ENCODE results near the gene XIAP.
"Not testable (repeated sequence)": the region's sequence is repeated elsewhere in the genome, so short reads cannot be mapped to it uniquely, and the experiment has no call there.

Gene XIAP

DNA sequence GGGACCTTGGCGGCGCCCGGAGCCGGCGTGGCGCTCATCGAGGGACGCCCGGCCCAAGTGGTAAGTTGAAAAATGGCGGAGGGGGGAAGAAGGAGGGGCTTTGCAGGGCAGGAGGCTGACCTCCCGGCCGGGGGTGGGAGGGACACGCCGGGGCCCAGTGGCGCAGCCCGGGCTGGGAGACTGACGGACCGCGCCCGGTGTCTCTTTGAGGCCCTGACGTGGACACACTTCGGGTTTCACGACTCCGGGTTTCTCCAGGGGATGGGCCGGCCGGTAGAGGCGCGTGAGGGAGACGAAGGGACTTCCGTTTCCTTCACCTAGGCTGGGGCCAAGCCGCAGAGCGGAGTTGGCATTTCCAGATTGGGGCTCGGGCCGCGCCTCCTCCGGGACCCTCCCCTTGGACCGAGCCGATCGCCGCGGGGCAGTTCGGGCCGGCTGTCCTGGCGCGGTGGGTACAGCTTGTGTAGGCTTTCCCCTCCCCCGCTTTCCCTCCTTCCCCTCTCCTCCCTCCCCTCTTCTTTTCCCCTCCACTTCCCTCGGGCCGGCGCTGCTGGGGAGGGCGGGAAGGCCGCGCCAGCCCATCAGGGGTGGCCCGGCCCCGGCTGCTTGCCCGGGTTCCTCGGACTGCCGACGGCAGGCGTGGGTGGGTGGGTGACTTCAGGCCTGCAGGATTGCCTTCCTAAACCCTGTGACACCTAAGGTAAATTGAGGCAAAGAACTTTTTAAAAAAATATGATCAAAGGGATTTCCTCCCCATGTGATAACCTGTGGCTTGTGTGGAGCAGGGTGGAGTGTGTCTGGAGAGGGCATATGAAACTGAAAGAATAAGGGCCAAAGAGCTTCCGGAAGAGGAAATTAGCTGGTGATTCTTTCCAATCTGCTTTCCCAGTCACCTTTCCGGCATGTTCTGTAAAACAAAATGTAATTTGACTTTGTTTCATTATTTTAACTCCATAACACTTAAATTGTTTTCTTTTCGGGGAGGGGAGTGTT lies at the start of gene XIAP:
TSS of gene XIAP (plus strand) at position 208 of the 993 bp plus-strand sequence. CDS start 25,610 bp downstream, outside the sequence.
- DNase-seq (ENCODE audit: low spot score) = peak; percentile 90

DNA sequence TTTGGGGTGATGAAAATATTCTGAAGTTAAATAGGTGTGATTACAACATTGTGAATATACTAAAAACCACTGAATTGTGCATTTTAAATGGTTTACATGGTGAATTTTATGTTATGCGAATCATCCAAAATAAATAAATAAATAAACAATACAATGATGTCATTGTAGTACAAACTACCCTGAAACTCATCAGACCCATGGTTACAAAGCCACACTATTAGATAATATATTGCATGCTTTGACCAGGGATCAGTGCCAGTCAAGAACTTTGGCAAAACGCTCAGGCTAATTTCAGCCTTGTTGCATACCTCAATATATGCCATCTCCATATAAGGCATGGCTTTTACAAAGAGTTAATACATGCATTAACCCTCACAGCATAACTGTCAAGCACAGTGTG lies 45.5 kb upstream of the XIAP start:
- peak; percentile 46 for DNase-seq (ENCODE audit: low spot score)

DNA sequence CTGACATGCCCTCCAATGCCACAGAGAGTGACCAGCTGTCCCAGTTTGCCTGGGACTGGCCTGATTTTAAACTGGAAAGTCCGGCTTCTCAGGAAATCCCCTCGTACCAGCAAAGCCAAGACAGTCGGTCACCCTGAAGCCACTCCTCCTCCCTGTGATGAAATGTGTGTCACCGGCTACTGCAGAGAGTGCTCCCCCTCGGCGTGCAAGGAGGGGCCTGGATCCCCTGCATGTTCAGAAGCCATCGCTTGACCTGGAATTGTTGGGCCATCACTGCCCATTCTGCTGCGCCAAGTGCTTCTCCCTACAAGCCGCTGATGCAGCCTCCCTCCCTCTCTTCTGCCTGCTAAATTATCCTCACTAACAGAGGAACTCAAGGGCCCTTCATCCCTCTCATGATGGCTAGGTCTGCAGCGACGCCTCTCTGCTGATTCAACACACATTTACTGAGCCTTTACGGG lies 44.9 kb upstream of the XIAP start:
- DNase-seq (ENCODE audit: low spot score) = peak; percentile 42

DNA sequence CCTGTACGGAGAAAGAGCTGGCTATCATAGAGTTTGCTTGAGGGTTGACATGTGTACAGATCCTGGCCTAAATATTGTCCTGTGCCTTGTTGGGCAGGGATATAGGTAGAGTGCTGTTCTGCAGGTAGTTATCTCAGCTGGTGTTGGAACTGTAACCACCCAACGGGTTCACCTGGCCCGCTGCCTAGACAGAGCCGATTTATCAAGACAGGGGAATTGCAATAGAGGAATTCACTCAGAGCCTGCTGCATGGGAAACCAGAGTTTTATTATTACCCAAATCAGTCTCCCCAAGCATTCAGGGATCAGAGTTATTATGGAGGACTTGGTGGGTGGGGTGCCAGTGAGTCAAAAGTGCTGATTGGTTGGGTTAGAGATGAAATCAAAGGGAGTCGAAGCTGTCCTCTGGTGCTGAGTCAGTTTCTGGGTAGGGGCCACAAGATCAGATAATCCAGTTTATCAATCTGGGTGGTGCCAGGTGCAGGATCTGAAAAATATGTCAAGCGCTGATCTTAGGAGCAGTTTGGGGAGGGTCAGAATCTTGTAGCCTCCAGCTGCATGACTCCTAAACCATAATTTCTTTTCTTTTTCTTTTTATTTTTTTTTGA lies 42.5 kb upstream of the XIAP start:
- no peak for DNase-seq (ENCODE audit: low spot score)

DNA sequence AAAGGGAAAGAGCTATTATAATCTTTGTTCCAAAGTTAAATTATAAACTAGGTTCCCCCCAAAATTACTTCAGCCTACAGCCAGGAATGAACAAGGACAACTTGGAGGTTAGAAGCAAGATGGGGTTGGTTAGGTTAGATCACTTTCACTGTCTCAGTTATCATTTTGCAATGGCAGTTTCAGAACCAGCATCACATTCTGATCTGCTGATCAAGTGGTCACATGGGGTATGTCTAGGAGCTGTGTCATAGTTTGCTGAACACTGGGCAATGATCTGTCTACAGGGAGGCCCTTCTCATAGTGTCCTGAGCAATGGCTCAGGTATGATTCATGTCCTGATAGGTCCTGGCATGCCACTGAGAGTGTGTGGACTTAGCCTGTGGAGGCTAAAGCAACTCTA lies 41.6 kb upstream of the XIAP start:
- DNase-seq (ENCODE audit: low spot score) = peak; percentile 97

DNA sequence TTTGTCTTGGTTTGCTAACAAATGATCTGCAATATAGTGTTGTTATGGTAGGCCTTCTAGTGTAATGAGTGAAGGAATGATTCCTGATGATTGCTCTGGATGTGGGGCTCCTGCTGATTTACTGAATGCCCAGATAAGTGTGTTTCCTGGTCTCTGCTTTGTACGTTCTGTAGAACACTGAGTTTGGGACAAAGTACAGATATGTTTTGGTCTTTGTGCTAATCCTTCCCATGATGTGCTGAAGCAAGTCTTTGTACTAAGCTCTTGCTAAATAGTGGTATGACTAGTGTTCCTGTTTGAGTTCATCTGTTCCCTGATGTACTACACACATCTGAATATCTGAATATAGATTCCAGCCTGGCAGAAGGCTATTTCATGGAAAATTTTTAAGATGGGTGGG lies 36.9 kb upstream of the XIAP start:
- no peak for DNase-seq (ENCODE audit: low spot score)

DNA sequence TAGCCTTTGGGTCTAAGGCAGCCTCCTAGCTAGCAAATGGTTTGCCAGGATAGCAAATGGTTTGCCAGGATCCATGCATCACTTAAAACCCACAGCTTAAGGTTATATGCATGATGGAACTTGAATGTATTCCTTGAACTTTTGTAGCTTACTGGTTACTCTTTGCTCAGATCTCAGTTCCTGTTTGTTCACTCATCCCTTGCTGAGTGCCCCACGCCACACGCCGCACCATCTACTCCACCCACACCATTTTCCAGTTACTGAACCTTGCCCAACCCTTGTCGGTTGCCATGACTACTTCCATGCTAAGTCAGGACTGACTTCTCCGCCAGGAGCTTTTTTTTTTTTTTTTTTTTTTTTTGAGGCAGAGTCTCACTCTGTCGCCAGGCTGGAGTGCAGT lies 29.5 kb upstream of the XIAP start:
- DNase-seq (ENCODE audit: low spot score) = peak; percentile 99

DNA sequence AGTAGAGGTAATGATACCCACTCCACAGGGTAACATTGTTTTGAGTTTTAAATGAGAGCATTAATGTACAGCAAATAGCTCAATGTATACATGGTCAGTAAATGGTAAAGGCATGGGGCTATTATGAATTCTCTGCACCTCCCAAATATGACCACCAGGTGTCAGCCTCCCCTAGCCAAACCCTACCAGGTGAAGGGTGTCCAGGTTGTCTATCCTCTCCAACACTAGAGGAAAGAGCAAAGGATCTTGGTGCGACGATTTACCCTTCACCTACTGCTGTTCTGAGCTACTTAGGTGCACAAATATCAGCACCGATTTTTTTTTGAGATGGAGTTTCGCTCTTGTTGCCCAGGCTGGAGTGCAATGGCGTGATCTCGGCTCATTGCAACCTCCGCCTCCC lies 26.5 kb upstream of the XIAP start:
- peak; percentile 67 for DNase-seq (ENCODE audit: low spot score)

DNA sequence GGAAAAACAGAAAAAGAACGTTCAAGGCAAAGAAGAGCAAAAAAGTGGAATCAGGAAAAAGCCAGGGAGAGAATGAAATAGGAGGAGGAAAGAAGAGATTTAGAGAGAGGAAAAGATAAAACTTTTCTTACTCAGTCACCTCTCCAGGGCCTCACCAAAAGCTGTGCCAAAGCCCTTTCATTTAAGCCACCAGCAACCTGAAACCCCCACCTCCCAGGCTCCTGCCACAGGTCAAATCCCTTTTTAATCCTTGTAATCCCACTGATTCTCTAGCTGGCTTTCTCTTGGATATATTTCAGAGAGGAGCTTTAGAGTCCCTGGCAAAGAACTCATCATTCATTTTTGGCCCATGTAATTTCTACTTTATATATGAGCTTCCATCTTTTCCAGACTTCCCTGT lies 25.7 kb upstream of the XIAP start:
- no peak for DNase-seq (ENCODE audit: low spot score)

DNA sequence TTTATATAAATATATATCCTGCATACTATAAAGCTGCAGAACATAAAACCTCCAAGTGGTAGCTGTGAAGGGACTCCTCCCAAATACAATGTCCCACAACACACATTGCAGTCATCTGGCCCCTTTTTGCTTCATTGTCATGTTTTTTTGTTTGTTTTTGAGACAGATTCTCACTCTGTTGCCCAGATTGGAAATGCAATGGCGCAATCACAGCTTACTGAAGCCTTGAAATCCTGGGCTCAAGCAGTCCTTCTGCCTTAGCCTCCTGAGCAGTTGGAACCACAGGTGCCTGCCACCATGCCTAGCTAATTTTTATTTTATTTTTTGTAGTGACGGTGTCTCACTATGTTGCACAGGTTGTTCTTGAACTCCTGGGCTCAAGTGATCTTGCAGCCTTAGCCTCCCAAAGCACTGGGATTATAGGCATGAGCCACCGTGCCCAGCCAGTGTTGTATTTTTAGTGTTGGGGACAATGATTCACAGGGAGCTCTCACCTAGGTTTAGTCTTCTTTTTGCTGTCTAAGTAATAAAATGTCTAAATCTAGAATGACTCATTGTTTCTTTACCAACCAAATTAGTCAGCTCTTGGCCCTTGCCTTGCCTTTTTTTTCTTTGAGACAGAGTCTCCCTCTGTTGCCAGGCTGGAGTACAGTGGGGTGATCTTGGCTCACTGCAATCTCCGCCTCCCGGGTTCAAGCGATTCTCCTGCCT lies 24.0 kb upstream of the XIAP start:
- peak; percentile 90 for DNase-seq (ENCODE audit: low spot score)

DNA sequence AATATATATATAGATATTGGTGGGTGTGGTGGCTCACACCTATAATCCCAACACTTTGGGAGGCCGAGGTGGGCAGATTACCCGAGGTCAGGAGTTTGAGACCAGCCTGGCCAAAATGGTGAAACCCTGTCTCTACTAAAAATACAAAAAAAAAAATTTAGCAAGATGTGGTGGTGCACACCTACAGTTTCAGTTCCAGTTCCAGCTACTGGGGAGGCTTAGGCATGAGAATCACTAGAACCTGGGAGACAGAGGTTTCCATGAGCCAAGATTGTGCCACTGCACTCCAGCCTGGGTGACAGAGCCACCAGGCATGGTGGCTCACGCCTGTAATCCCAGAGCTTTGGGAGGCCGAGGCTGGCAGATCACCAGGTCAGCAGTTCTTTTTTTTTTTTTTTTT lies 14.7 kb upstream of the XIAP start:
- DNase-seq (ENCODE audit: low spot score) = not testable (repeated sequence)

DNA sequence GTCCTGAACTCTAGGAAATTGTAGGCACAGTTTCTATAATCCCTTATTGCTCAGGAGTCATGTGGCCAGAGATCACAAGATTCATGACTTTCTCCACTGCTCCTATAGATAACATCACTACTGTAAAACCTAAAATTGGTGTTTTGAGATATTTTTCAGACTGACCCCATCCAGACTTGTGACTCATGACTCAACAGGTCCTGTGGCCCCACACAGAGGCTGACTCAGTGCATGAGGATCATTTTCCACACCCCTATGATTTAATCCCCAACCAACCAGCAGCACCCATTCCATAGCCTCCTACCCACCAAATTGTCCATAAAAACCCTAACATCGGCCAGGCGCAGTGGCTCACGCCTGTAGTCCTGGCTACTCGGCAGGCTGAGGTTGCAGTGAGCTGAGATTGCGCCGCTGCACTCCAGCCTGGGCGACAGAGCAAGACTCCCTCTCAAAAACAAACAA lies 13.2 kb upstream of the XIAP start:
- peak; percentile 66 for DNase-seq (ENCODE audit: low spot score)

DNA sequence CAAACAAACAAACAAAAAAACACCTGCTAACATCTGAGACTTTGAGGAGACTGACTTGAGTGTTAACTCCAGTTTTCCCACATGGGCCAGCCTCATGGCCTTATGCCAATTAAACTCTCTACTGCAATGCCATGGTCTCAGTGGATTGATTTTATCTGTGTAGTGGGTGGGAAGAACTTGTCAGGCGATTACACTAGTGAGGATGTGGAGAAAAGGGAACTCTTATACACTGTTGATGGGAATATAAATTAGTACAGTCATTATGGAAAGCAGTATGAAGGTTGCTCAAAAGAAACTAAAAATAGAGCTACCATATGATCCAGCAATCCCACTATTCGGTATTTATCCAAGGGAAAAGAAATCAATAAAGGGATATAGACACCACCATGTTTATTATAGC lies 12.8 kb upstream of the XIAP start:
- DNase-seq (ENCODE audit: low spot score) = no peak

DNA sequence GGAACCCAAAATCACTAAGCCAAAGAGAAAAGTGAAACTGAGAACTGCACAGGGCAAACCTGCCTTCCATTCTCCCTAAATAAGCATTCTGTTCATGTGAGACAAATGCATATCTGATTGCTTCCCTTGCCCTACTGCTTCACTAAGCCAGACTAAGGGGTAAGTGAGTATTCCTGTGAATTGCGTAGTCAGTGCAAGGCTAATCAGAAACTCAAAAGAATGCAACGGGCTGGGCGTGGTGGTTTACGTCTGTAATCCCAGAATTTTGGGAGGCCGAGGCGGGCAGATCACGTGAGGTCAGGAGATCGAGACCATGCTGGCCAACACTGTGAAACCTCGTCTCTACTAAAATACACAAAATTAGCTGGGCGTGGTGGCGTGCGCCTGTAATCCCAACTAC lies 10.8 kb upstream of the XIAP start:
- DNase-seq (ENCODE audit: low spot score) = no peak

DNA sequence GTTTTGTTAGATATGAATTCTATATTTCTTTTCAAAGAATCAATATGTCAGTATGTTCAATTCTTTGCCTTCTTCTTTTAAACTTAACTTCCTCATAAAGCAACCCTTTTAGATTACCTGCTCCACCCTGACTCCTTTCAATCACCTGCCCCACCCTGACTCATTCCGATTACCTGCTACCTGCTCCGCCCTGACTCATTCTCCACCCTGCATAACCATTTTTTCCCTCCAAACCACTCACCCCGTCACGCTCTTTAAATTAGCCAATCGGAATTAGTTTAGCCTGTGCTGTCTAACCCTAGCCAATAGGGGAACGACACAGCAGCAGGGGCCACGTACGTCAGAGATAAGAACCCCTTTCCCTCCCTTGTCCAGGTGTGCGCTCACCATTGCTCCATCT lies 9.9 kb upstream of the XIAP start:
- DNase-seq (ENCODE audit: low spot score) = not testable (repeated sequence)

DNA sequence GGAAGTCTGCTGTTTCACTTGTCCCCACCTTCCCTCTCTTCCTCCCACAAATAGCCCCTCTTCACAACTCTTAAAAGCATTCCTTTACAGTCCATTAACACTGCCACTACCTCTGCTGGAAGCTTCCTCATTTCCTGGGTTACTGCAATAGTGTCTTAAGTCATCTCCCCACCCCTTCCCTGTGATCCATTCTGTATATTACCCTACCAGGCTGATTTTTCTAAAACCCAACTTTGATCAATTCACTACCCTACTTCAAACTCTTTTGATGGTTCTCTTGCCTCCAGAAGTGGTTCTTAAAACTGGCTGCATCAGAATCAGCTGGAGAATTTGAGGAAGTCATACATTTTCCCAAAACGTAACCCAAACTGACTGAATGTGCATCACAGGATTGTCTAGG lies 8.8 kb upstream of the XIAP start:
- peak; percentile 31 for DNase-seq (ENCODE audit: low spot score)

DNA sequence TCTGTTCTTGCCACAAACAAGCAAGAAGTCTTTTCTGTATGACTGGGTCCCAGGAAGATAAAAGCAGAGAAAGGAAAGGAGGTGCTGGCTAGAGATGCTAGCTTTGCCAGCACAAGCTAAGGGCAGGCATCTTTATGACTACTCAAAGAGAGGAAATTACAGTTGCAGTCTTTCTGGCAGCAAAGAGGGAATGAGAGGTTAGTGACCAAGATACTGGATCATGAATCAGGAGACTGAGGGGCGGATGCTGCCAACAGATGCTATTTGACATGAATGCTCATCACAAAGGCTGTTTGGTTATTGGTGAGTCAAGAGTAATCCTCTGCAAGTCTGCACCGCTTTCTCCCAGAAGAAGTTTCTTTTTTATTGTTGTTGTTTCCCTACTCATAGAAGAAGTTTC lies 5.5 kb upstream of the XIAP start:
- no peak for DNase-seq (ENCODE audit: low spot score)

DNA sequence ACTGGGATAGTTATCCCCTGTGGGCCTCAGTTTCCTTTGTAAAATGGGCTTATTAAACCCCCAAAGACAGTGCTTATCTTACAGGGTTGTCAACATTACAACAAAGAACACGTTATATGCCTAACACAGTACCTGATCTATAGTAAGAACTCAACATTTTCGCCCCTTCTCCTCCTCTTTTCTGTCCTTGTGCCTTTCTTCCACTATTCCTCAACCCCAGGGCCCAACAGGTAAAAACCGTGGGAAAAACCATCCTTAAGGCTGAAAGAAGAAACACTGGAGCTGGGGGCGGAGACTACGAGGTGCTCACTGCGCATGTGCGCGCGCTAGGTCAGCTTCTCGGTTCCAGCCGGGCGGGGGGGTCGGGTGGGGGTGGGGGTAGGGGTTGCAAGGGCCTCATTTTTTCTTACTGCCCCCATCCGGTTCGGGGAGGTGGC lies 426 bp upstream of the XIAP start:
- no peak for DNase-seq (ENCODE audit: low spot score)

DNA sequence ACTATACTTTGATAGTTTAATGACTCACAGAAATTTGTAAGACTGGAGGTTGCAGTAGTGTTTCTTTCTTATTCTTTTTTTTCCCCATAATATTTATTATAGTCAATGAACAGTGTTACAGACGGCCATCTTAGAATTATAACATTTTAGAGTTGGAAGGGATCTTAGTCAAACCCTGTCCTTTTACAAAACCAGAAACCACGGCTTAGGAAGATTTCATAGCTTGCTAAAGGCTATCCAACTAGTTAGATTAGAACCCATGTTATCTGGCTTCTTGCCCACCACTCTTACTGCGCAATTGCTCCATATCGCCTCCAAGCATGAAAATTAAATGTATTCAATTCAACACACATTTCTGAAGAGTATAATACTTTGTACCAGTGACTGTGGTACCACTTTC lies 1.1 kb downstream of the XIAP start:
- peak; percentile 16 for DNase-seq (ENCODE audit: low spot score)

DNA sequence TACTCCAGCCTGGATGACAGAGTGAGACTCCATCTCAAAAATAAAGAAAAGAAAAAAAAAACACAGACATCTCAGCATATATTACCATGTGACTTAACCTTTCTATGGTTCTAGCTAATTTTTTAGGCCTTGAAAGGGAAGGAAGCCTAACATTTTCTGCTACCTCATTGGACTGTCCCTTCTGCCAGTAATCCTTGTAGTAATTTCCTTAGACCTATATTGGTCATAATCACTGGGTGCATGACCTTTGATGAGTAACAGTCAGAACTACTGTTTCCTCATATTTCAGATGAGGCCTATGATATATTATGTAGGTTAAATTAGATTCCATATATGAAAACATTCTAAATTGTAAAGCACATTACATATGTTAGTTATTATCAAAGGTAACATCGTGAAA lies 9.6 kb downstream of the XIAP start:
- peak; percentile 35 for DNase-seq (ENCODE audit: low spot score)

DNA sequence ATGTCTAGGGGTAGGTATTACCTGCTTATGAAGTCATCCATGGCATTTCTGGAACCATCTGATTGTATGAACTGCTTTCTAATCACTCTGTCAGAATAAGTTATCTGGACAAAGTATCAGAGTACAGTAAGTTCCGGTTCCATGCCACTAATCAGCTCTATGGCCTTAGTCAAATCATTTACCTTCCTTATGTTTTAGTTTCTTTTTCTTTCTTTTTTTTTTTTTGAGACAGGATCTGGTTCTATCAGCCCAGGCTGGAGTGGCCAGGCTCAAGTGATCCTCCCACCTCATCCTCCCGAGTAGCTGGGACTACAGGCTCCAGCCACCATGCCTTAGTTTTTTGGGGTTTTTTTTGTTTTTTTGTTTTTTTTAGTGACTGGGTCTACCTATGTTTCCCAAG lies 11.5 kb downstream of the XIAP start:
- DNase-seq (ENCODE audit: low spot score) = peak; percentile 42

DNA sequence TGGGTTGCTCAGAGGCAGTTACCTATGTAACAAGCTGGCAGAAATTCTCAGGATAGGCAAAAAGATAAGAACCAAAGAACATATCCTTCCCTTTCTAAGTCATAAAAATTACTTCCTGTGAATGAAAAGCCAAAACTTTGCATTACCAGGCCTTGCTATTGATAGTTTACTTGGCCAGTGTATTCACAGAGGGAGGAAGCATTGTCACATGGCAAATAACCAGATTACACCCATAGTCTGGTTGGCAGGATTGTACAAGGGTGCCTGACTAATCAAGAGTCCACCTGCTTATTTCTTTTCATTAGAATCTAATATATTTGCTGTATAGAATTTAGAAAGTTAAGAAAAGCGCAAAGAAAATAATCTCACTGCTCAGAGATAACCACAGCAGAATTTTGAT lies 14.1 kb downstream of the XIAP start:
- no peak for DNase-seq (ENCODE audit: low spot score)

DNA sequence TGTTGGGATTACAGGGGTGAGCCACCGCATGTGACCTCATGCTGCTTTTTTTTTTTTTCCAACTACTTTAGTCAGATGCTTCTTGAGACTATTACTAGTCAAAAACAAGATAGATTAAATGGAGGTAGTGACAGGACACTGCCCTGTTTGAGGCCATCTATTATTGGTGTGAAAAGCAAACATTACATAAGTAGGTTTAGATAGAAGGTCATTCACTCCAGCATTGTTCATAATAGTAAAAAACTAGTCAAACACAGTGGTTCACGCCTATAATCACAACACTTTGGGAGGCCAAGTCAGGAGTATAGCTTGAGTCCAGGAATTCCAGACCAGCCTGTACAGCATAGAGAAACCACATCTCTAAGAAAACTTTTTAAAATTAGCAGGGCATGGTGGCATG lies 16.3 kb downstream of the XIAP start:
- DNase-seq (ENCODE audit: low spot score) = no peak
